Breast epithelium (tissue), 4 donors: ENCODE measurements around the gene NCS1. TPM values are rescaled to one million over a fixed set of nuclear protein-coding genes. Genes with fewer than 3 reads are reported as not detected.

ENCODE experiments used
- DNase-seq, 2 donors: peaks; one replicate each; pipeline ENCODE4 v3.0.0-alpha.2; 2019; ENCODE audit warnings: low spot score in 2 of 2
- H3K27ac ChIP-seq, 2 donors: fragments of 200-600 bp; sonication (generic) in 1 of 2; one replicate each; pipeline ENCODE4 v1.5.1; 2016 to 2019; ENCODE audit warnings: mild to moderate bottlenecking in 1 of 2
- H3K27me3 ChIP-seq, 2 donors: fragments of 200-600 bp; sonication (generic) in 1 of 2; one replicate each; pipeline versions ENCODE4 v1.5.1 to v1.6.0; 2017 to 2019; ENCODE audit warnings: control low read depth in 1 of 2, mild to moderate bottlenecking in 1 of 2
- H3K36me3 ChIP-seq: fragments of 200-600 bp; one replicate; pipeline ENCODE4 v1.5.1; 2019
- H3K4me1 ChIP-seq, 2 donors: fragments of 200-600 bp; sonication (generic); one replicate each; pipeline ENCODE4 v1.5.1; 2016 to 2019; ENCODE audit warnings: control low read depth in 1 of 2
- H3K4me3 ChIP-seq, 3 donors: fragments of 200-600 bp; sonication (generic); 1 replicate in 2 of 3; 2 replicates in 1 of 3; pipeline ENCODE4 v1.5.1; 2016 to 2019; ENCODE audit warnings: mild to moderate bottlenecking in 3 of 3, moderate library complexity in 2 of 3
- H3K9me3 ChIP-seq, 2 donors: fragments of 200-600 bp; sonication (generic) in 1 of 2; one replicate each; pipeline ENCODE4 v1.5.1; 2016 to 2019; ENCODE audit warnings: control low read depth in 1 of 2
- CTCF ChIP-seq, 3 donors: fragments of 450-650 bp; IDR thresholded peaks; one replicate each; pipeline ENCODE4 v1.5.1; 2016 to 2017; ENCODE audit warnings: antibody characterized with exemption in 3 of 3, mild to moderate bottlenecking in 3 of 3, moderate library complexity in 3 of 3
- POLR2A ChIP-seq: fragments of 450-650 bp; IDR thresholded peaks from one replicate; pipeline ENCODE4 v1.6.1; 2016; ENCODE audit warnings: antibody characterized with exemption, mild to moderate bottlenecking, moderate library complexity
- POLR2AphosphoS5 ChIP-seq, 3 donors: sonication (generic); formaldehyde crosslinking; IDR thresholded peaks; one replicate each; pipeline ENCODE4 v1.6.1; 2017; ENCODE audit warnings: antibody characterized with exemption in 3 of 3
- intact Hi-C: fragments of 100-400 bp; cut with DNase I; formaldehyde crosslinking; loops from one replicate; pipeline ENCODE4 v1.15.1; 2023; ENCODE audit warnings: low total_unique reads
- total RNA-seq, 3 donors: library from RNA; depleted of rRNA; stranded (reverse); fragments of >200 nt; gene quantifications; one replicate each; pipeline ENCODE4 v1.1.0, GENCODE V29; 2016

NCS1 gene
- total RNA-seq, 3 donors from 2014 or later, result 3.2 to 3.9 (median 3.4) TPM

- no peak for DNase-seq
- no peaks in the 10 kb centered on the region for H3K4me1 ChIP-seq
- no peak overlapping the region for H3K4me3 ChIP-seq
- TF ChIP-seq POLR2AphosphoS5 (IDR thresholded peaks at IDR 0.05), result no peak
- TF ChIP-seq CTCF (IDR thresholded peaks at IDR 0.05), result no peak
- no peaks in the 10 kb centered on the region for H3K9me3 ChIP-seq
- no peak overlapping the region for H3K27ac ChIP-seq
- intact Hi-C loops, result no loop called here
- no peaks in the 10 kb centered on the region for H3K27me3 ChIP-seq
- no peaks in the 10 kb centered on the region for H3K36me3 ChIP-seq
These were observed 30.1 kb upstream of the NCS1 start for GRCh38 chr9:130142056-130142455.

- Histone ChIP-seq H3K27me3 (no peaks in the 10 kb centered on the region), H3K9me3 (no peaks in the 10 kb centered on the region), H3K27ac (no peak overlapping the region), H3K4me1 (no peaks in the 10 kb centered on the region), H3K36me3 (no peaks in the 10 kb centered on the region), H3K4me3 (no peak overlapping the region)
- DNase-seq, result no peak
- TF ChIP-seq CTCF (IDR thresholded peaks at IDR 0.05) (no peak), POLR2A (no peak), POLR2AphosphoS5 (IDR thresholded peaks at IDR 0.05) (no peak)
- intact Hi-C loops, result no loop called here
These were observed 29.6 kb upstream of the NCS1 start for GRCh38 chr9:130142641-130143040.

GRCh38 chr9:130143279-130143893 is 28.8 kb upstream of the NCS1 start:
- Histone ChIP-seq H3K4me1 (no peaks in the 10 kb centered on the region), H3K27me3 (no peaks in the 10 kb centered on the region), H3K36me3 (no peaks in the 10 kb centered on the region), H3K27ac (no peak overlapping the region), H3K9me3 (no peaks in the 10 kb centered on the region), H3K4me3 (no peak overlapping the region)
- intact Hi-C loops, result no loop called here
- TF ChIP-seq POLR2A (no peak), POLR2AphosphoS5 (IDR thresholded peaks at IDR 0.05) (no peak), CTCF (IDR thresholded peaks at IDR 0.05) (no peak)
- DNase-seq, result no peak

- no peak for DNase-seq
- TF ChIP-seq POLR2AphosphoS5 (IDR thresholded peaks at IDR 0.05), result no peak
- no peak for TF ChIP-seq POLR2A
- no peak for TF ChIP-seq CTCF (IDR thresholded peaks at IDR 0.05)
- intact Hi-C loops, result no loop called here
These were observed 28.2 kb upstream of the NCS1 start for GRCh38 chr9:130143958-130144366.

GRCh38 chr9:130144703-130145102 is 27.5 kb upstream of the NCS1 start:
- Histone ChIP-seq H3K27me3 (no peaks in the 10 kb centered on the region), H3K27ac (no peak overlapping the region), H3K4me1 (no peaks in the 10 kb centered on the region), H3K9me3 (no peaks in the 10 kb centered on the region), H3K4me3 (no peak overlapping the region), H3K36me3 (no peaks in the 10 kb centered on the region)
- DNase-seq, result no peak
- intact Hi-C loops, result no loop called here
- TF ChIP-seq CTCF (IDR thresholded peaks at IDR 0.05) (no peak), POLR2AphosphoS5 (IDR thresholded peaks at IDR 0.05) (no peak), POLR2A (no peak)

More at GRCh38 chr9:130143958-130144366, 28.2 kb upstream of the NCS1 start:
- Histone ChIP-seq H3K4me3 (peak overlapping the region in 1 of 3 donors; percentile 46), H3K4me1 (no peaks in the 10 kb centered on the region), H3K9me3 (no peaks in the 10 kb centered on the region), H3K36me3 (no peaks in the 10 kb centered on the region), H3K27ac (peak overlapping the region in 1 of 2 donors; percentile 25), H3K27me3 (no peaks in the 10 kb centered on the region)
